Measurements from ENCODE around the gene OSBPL2.

Gene OSBPL2

GRCh38 chr20:62287129-62287528 lies 48.8 kb downstream of the OSBPL2 start:
- DNase-seq, result no peak

GRCh38 chr20:62287759-62288534 lies 49.6 kb downstream of the OSBPL2 start:
- DNase-seq, result no peak

GRCh38 chr20:62288535-62289105 lies 50.3 kb downstream of the OSBPL2 start:
- no peak for DNase-seq

- DNase-seq, result no peak
Observed at GRCh38 chr20:62289131-62289530, 50.8 kb downstream of the OSBPL2 start.

GRCh38 chr20:62289898-62290297 lies 51.6 kb downstream of the OSBPL2 start:
- no peak for DNase-seq

GRCh38 chr20:62291251-62292066 lies 53.1 kb downstream of the OSBPL2 start:
- DNase-seq, result no peak

GRCh38 chr20:62292108-62292507 lies 53.8 kb downstream of the OSBPL2 start:
- no peak for DNase-seq

GRCh38 chr20:62293111-62293784 lies 54.9 kb downstream of the OSBPL2 start:
- DNase-seq, result no peak

- DNase-seq, result no peak
Observed at GRCh38 chr20:62293946-62294345, 55.6 kb downstream of the OSBPL2 start.

- DNase-seq, result no peak
Observed at GRCh38 chr20:62294516-62294915, 56.2 kb downstream of the OSBPL2 start.

- no peak for DNase-seq
Observed at GRCh38 chr20:62296724-62297448, 58.6 kb downstream of the OSBPL2 start.

GRCh38 chr20:62297449-62298227 lies 59.3 kb downstream of the OSBPL2 start:
- DNase-seq, result no peak

- no peak for DNase-seq
Observed at GRCh38 chr20:62298577-62299249, 60.4 kb downstream of the OSBPL2 start.

GRCh38 chr20:62299666-62300236 lies 61.4 kb downstream of the OSBPL2 start:
- DNase-seq, result no peak

- no peak for DNase-seq
Observed at GRCh38 chr20:62300319-62300718, 62.0 kb downstream of the OSBPL2 start.

GRCh38 chr20:62301111-62301668 lies 62.9 kb downstream of the OSBPL2 start:
- no peak for DNase-seq

GRCh38 chr20:62301773-62302340 lies 63.5 kb downstream of the OSBPL2 start:
- DNase-seq, result peak; percentile 88

GRCh38 chr20:62302341-62303061 lies 64.2 kb downstream of the OSBPL2 start, which contains the start of gene ADRM1:
ADRM1 (plus strand) TSS chr20:62302997; CDS start chr20:62303569, 572 bp downstream.
- peak; percentile 96 for DNase-seq

GRCh38 chr20:62303062-62303339 lies 64.7 kb downstream of the OSBPL2 start:
- no peak for DNase-seq

Data from CD4-positive, alpha-beta T cell treated with Interleukin-6 for 4 hours (primary cell).